GM19467 (cell line): Measurements from ENCODE around the gene SKIDA1.

Source experiments
- ATAC-seq: cut with Tn5 transposase; IDR thresholded peaks from one replicate; pipeline ENCODE4 v1.9.1; 2021; ENCODE audit warnings: mild to moderate bottlenecking, moderate library complexity; ENCODE audit not compliant: unreplicated experiment

The SKIDA1 gene

GRCh38 chr10:21517134-21518031 is 8.1 kb downstream of the SKIDA1 start:
- peak; percentile 49 for ATAC-seq

GRCh38 chr10:21516242-21517131 is 9.0 kb downstream of the SKIDA1 start:
- peak; percentile 50 for ATAC-seq

GRCh38 chr10:21515361-21516241 is 9.9 kb downstream of the SKIDA1 start:
- no peak for ATAC-seq

- no peak for ATAC-seq
Measured at GRCh38 chr10:21514818-21515351, 10.6 kb downstream of the SKIDA1 start.

GRCh38 chr10:21514129-21514817 is 11.2 kb downstream of the SKIDA1 start:
- no peak for ATAC-seq

GRCh38 chr10:21513405-21513788 is 12.1 kb downstream of the SKIDA1 start:
- ATAC-seq: no peak

- no peak for ATAC-seq
Measured at GRCh38 chr10:21512573-21513404, 12.7 kb downstream of the SKIDA1 start.

- ATAC-seq: no peak
Measured at GRCh38 chr10:21511946-21512572, 13.4 kb downstream of the SKIDA1 start.

GRCh38 chr10:21511095-21511570 is 14.3 kb downstream of the SKIDA1 start:
- ATAC-seq: no peak

- no peak for ATAC-seq
Measured at GRCh38 chr10:21510241-21511094, 15.0 kb downstream of the SKIDA1 start.

- no peak for ATAC-seq
Measured at GRCh38 chr10:21509341-21510240, 15.9 kb downstream of the SKIDA1 start.

- no peak for ATAC-seq
Measured at GRCh38 chr10:21508706-21509331, 16.7 kb downstream of the SKIDA1 start.

- ATAC-seq: no peak
Measured at GRCh38 chr10:21507150-21507549, 18.3 kb downstream of the SKIDA1 start.

GRCh38 chr10:21506351-21506750 is 19.1 kb downstream of the SKIDA1 start:
- no peak for ATAC-seq

GRCh38 chr10:21505711-21506278 is 19.7 kb downstream of the SKIDA1 start:
- no peak for ATAC-seq

- ATAC-seq: no peak
Measured at GRCh38 chr10:21503542-21503941, 21.9 kb downstream of the SKIDA1 start.
